Measurements from ENCODE around the gene FBXO30.
A peak's percentile ranks its signal among the peaks of the same experiment; 100 is the strongest.

FBXO30 gene

GRCh38 chr6:145848541-145848940, 33.9 kb upstream of the FBXO30 start:
- H3K4me3 ChIP-seq (ENCODE audit: low read depth, low read length) = no peak overlapping the region
- DNase-seq (ENCODE audit: low read depth) = no peak
- TF ChIP-seq MYC (IDR thresholded peaks at IDR 0.05; ENCODE audit: low read depth, low read length) (no peak), POLR2A (IDR thresholded peaks at IDR 0.05; ENCODE audit: extremely low read depth, insufficient read length) (no peak)
- TF ChIP-seq, protein P1, sequence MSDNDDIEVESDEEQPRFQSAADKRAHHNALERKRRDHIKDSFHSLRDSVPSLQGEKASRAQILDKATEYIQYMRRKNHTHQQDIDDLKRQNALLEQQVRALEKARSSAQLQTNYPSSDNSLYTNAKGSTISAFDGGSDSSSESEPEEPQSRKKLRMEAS (IDR thresholded peaks at IDR 0.05; ENCODE audit: low read depth, low read length) = no peak
- TF ChIP-seq, protein P2, sequence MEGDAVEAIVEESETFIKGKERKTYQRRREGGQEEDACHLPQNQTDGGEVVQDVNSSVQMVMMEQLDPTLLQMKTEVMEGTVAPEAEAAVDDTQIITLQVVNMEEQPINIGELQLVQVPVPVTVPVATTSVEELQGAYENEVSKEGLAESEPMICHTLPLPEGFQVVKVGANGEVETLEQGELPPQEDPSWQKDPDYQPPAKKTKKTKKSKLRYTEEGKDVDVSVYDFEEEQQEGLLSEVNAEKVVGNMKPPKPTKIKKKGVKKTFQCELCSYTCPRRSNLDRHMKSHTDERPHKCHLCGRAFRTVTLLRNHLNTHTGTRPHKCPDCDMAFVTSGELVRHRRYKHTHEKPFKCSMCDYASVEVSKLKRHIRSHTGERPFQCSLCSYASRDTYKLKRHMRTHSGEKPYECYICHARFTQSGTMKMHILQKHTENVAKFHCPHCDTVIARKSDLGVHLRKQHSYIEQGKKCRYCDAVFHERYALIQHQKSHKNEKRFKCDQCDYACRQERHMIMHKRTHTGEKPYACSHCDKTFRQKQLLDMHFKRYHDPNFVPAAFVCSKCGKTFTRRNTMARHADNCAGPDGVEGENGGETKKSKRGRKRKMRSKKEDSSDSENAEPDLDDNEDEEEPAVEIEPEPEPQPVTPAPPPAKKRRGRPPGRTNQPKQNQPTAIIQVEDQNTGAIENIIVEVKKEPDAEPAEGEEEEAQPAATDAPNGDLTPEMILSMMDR (IDR thresholded peaks at IDR 0.05; ENCODE audit: low read depth, low read length) = no peak

DNA sequence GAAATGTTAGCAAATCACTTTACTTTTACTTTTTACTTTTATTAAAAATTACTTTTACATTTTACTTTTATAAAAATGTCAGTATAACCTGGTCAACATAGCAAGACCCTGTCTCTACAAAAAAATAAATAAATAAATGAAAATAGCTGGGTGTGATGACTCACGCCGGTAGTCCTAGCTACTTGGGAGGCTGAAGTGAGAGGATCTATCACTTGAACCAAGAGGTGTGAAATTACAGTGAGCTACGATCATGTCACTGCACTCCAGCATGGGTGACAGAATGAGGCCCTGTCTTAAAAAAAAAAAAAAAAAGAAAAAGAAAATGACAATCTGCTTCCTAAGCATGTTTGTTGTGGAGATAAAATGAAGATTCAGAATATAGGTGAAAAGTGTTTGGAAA, 31.0 kb upstream of the FBXO30 start:
- TF ChIP-seq MYC (IDR thresholded peaks at IDR 0.05; ENCODE audit: low read depth, low read length) = no peak
- TF ChIP-seq, protein P1 (IDR thresholded peaks at IDR 0.05; ENCODE audit: low read depth, low read length) = no peak
- TF ChIP-seq, protein P2 (IDR thresholded peaks at IDR 0.05; ENCODE audit: low read depth, low read length) = no peak
- no peak for TF ChIP-seq POLR2A (IDR thresholded peaks at IDR 0.05; ENCODE audit: extremely low read depth, insufficient read length)
- H3K4me3 ChIP-seq (ENCODE audit: low read depth, low read length) = no peak overlapping the region
- no peak for DNase-seq (ENCODE audit: low read depth)

- H3K4me3 ChIP-seq (ENCODE audit: low read depth, low read length) = no peak overlapping the region
- DNase-seq (ENCODE audit: low read depth) = no peak
- TF ChIP-seq, protein P1 (IDR thresholded peaks at IDR 0.05; ENCODE audit: low read depth, low read length) = no peak
- TF ChIP-seq, protein P2 (IDR thresholded peaks at IDR 0.05; ENCODE audit: low read depth, low read length) = no peak
- no peak for TF ChIP-seq POLR2A (IDR thresholded peaks at IDR 0.05; ENCODE audit: extremely low read depth, insufficient read length)
- TF ChIP-seq MYC (IDR thresholded peaks at IDR 0.05; ENCODE audit: low read depth, low read length) = no peak
These were observed 30.4 kb upstream of the FBXO30 start for GRCh38 chr6:145844933-145845540.

DNA sequence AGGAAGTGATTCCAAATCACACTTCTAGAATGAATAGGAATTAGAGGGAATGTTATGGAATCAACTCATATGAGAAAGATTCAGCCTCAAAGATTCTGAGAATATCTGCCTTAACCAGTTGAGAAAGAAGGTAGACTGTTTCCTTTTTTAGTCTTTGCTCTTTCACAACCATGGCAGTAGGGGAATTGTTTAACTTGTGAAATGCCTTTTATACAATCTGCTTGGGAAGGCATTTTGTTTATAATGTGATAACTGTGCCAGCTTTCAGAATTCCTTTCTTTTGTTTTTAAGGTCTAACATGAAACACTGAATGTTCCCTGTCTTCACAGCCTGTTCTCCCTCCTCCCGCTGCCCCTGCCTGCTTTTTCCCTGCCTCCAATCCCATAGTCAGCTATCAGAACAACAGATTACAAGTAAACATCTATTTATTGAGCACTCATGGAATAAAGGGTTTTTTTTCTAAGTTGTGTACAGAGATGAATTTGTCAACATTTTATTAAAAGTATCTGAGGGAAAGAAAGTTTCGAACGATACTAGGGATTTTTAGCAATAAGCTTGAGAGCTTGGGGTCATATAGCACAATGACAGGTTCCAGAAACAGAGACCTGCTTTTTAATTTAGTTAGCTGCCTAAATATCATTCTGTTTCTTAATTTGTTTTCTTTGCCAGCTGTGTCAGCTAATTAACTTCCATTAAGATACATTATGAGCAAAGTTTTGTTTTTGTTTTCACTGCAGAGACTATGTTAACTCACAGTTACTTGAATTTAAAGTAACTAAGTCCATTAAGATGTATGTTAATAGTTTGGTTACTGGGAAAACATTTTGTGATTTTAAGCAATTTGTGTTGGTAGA, 28.3 kb upstream of the FBXO30 start:
- no peak overlapping the region for H3K4me3 ChIP-seq (ENCODE audit: low read depth, low read length)
- TF ChIP-seq MYC (IDR thresholded peaks at IDR 0.05; ENCODE audit: low read depth, low read length) = no peak
- TF ChIP-seq, protein P2 (IDR thresholded peaks at IDR 0.05; ENCODE audit: low read depth, low read length) = no peak
- TF ChIP-seq, protein P1 (IDR thresholded peaks at IDR 0.05; ENCODE audit: low read depth, low read length) = no peak
- no peak for TF ChIP-seq POLR2A (IDR thresholded peaks at IDR 0.05; ENCODE audit: extremely low read depth, insufficient read length)
- peak; percentile 30 for DNase-seq (ENCODE audit: low read depth)

GRCh38 chr6:145841668-145842067, 27.1 kb upstream of the FBXO30 start:
- no peak for DNase-seq (ENCODE audit: low read depth)

More at GRCh38 chr6:145841668-145842067, 27.1 kb upstream of the FBXO30 start:
- no peak overlapping the region for H3K4me3 ChIP-seq (ENCODE audit: low read depth, low read length)
- TF ChIP-seq MYC (IDR thresholded peaks at IDR 0.05; ENCODE audit: low read depth, low read length) = no peak
- TF ChIP-seq, protein P1 (IDR thresholded peaks at IDR 0.05; ENCODE audit: low read depth, low read length) = no peak
- TF ChIP-seq POLR2A (IDR thresholded peaks at IDR 0.05; ENCODE audit: extremely low read depth, insufficient read length) = no peak
- TF ChIP-seq, protein P2 (IDR thresholded peaks at IDR 0.05; ENCODE audit: low read depth, low read length) = no peak

Measured in NB4 (cell line).